GM23248 (cell line): ENCODE measurements around the gene CEP63. TPM values are rescaled to one million over a fixed set of nuclear protein-coding genes. Genes with fewer than 3 reads are reported as not detected.

Experiments used
- DNase-seq: peaks from one replicate; pipeline ENCODE4 v3.0.0-alpha.2; 2015
- H2AFZ ChIP-seq: fragments of 200-600 bp; sonication (generic); 2 replicates; pipeline ENCODE4 v1.6.1; 2016; ENCODE audit warnings: antibody characterized with exemption
- H3F3A ChIP-seq: fragments of 200-600 bp; sonication (generic); 2 replicates; pipeline ENCODE4 v1.6.1; 2016; ENCODE audit warnings: mild to moderate bottlenecking, antibody characterized with exemption, mixed run types; ENCODE audit not compliant: insufficient read depth
- H3K27ac ChIP-seq: fragments of 200-600 bp; sonication (generic); 2 replicates; pipeline ENCODE4 v1.5.1; 2016; ENCODE audit warnings: mild to moderate bottlenecking
- H3K27me3 ChIP-seq: fragments of 200-600 bp; sonication (generic); replicated peaks from 2 replicates; pipeline ENCODE4 v1.6.1; 2016; ENCODE audit warnings: mild to moderate bottlenecking; ENCODE audit not compliant: insufficient read depth
- H3K36me3 ChIP-seq: fragments of 200-600 bp; sonication (generic); 2 replicates; pipeline ENCODE4 v1.6.1; 2016; ENCODE audit warnings: low read depth, mild to moderate bottlenecking
- H3K4me1 ChIP-seq: fragments of 200-600 bp; sonication (generic); 2 replicates; pipeline ENCODE4 v1.6.1; 2016; ENCODE audit warnings: mild to moderate bottlenecking; ENCODE audit not compliant: insufficient read depth
- H3K4me2 ChIP-seq: fragments of 200-600 bp; sonication (generic); one replicate; pipeline ENCODE4 v1.6.1; 2016; ENCODE audit warnings: mild to moderate bottlenecking; ENCODE audit not compliant: unreplicated experiment
- H3K4me3 ChIP-seq: fragments of 200-600 bp; sonication (generic); 2 replicates; pipeline ENCODE4 v1.5.1; 2016; ENCODE audit warnings: mild to moderate bottlenecking
- H3K79me2 ChIP-seq: fragments of 200-600 bp; sonication (generic); 2 replicates; pipeline ENCODE4 v1.6.1; 2016; ENCODE audit warnings: mild to moderate bottlenecking; ENCODE audit not compliant: insufficient read depth
- H3K9ac ChIP-seq: fragments of 200-600 bp; sonication (generic); 2 replicates; pipeline ENCODE4 v1.6.1; 2016; ENCODE audit warnings: mild to moderate bottlenecking
- H3K9me2 ChIP-seq: fragments of 200-600 bp; sonication (generic); 2 replicates; pipeline ENCODE4 v1.6.1; 2016; ENCODE audit warnings: mixed run types, mild to moderate bottlenecking, moderate library complexity; ENCODE audit not compliant: insufficient read depth
- H3K9me3 ChIP-seq: fragments of 200-600 bp; sonication (generic); one replicate; pipeline ENCODE4 v1.6.1; 2017; ENCODE audit warnings: low read depth
- H4K20me1 ChIP-seq: fragments of 200-600 bp; sonication (generic); 2 replicates; pipeline ENCODE4 v1.6.0; 2016; ENCODE audit not compliant: insufficient read depth
- EZH2 ChIP-seq: fragments of 200-600 bp; sonication (generic); IDR thresholded peaks from 2 replicates; pipeline ENCODE4 v1.6.1; 2018; ENCODE audit warnings: antibody characterized with exemption, mild to moderate bottlenecking; ENCODE audit not compliant: insufficient read depth, poor library complexity, severe bottlenecking
- EZH2phosphoT487 ChIP-seq: fragments of 200-600 bp; sonication (generic); IDR thresholded peaks from 2 replicates; pipeline ENCODE4 v1.6.1; 2018; ENCODE audit warnings: antibody characterized with exemption, moderate library complexity, mild to moderate bottlenecking, low read depth; ENCODE audit not compliant: insufficient read depth
- WGBS, 2 experiments: methylation state at CpG; one replicate each; pipeline ENCODE4 v1.1.6; 2015 to 2017; ENCODE audit warnings: low lambda C conversion rate in 2 of 2, low coverage in 1 of 2; ENCODE audit errors: missing lambda C conversion rate in 2 of 2; 5-methylcytosine and 5-hydroxymethylcytosine counted together
- in situ Hi-C: fragments of 300-500 bp; cut with MboI; formaldehyde crosslinking; loops from 2 replicates; pipeline ENCODE4 v1.15.0; 2020
- polyA plus RNA-seq: library from polyadenylated mRNA; unstranded; fragments of >200 nt; fragmentation: Nextera tagmentation; extraction: Ambion mirVana; gene quantifications from 2 replicates; pipeline ENCODE4 v1.2.1, GENCODE V29; 2016
- total RNA-seq: library from RNA; depleted of rRNA; stranded (reverse); fragments of >200 nt; shearing (Covaris generic); gene quantifications from 2 replicates; pipeline ENCODE4 v1.2.3, GENCODE V29; 2014

Gene CEP63
- total and polyA plus RNA-seq, 2 experiments from 2014 or later = 21.0 to 29.7 TPM

GRCh38 chr3:134525293-134525692 is 39.4 kb downstream of the CEP63 start:
- Histone ChIP-seq H2AFZ (no peak overlapping the region), H3K4me3 (no peak overlapping the region), H3K9ac (no peak overlapping the region), H3K9me2 (no peaks in the 10 kb centered on the region), H3K27me3 (no peaks in the 10 kb centered on the region), H3K36me3 (no peaks in the 10 kb centered on the region), H3K79me2 (peaks cover 55% of the 10 kb centered on the region), H3K4me2 (no peak overlapping the region), H3K4me1 (no peaks in the 10 kb centered on the region), H3K9me3 (no peaks in the 10 kb centered on the region), H4K20me1 (no peaks in the 10 kb centered on the region), H3K27ac (no peak overlapping the region), H3F3A (no peaks in the 10 kb centered on the region)
- TF ChIP-seq EZH2 (no peak), EZH2phosphoT487 (no peak)
- in situ Hi-C loops = no loop called here
- DNase-seq = no peak

GRCh38 chr3:134526319-134526718 is 40.5 kb downstream of the CEP63 start:
- no peaks in the 10 kb centered on the region for H4K20me1 ChIP-seq
- no peaks in the 10 kb centered on the region for H3K4me1 ChIP-seq
- H3K79me2 ChIP-seq = peaks cover 53% of the 10 kb centered on the region
- no peak overlapping the region for H3K4me3 ChIP-seq
- H3K9ac ChIP-seq = no peak overlapping the region
- H2AFZ ChIP-seq = no peak overlapping the region
- no peak overlapping the region for H3K27ac ChIP-seq
- no peaks in the 10 kb centered on the region for H3F3A ChIP-seq
- in situ Hi-C loops = no loop called here
- DNase-seq = no peak
- no peak overlapping the region for H3K4me2 ChIP-seq
- 95 to 100% methylated on average over 1 of the region's 1 CpG for WGBS, 2 experiments
- no peaks in the 10 kb centered on the region for H3K36me3 ChIP-seq
- no peak for TF ChIP-seq EZH2
- no peak for TF ChIP-seq EZH2phosphoT487
- H3K27me3 ChIP-seq = no peaks in the 10 kb centered on the region
- H3K9me2 ChIP-seq = no peaks in the 10 kb centered on the region
- H3K9me3 ChIP-seq = no peaks in the 10 kb centered on the region

- no peak for TF ChIP-seq EZH2
- peak; percentile 15 for DNase-seq
- H3K27ac ChIP-seq = no peak overlapping the region
- H3K9me3 ChIP-seq = no peaks in the 10 kb centered on the region
- no peaks in the 10 kb centered on the region for H3F3A ChIP-seq
- in situ Hi-C loops = no loop called here
- H3K4me3 ChIP-seq = no peak overlapping the region
- no peaks in the 10 kb centered on the region for H3K36me3 ChIP-seq
- no peak overlapping the region for H3K4me2 ChIP-seq
- H3K79me2 ChIP-seq = peaks cover 48% of the 10 kb centered on the region
- no peak overlapping the region for H2AFZ ChIP-seq
- H3K9me2 ChIP-seq = no peaks in the 10 kb centered on the region
- WGBS, 2 experiments = 96 to 98% methylated on average over 4 of the region's 4 CpGs
- no peak overlapping the region for H3K9ac ChIP-seq
- H3K27me3 ChIP-seq = no peaks in the 10 kb centered on the region
- no peaks in the 10 kb centered on the region for H3K4me1 ChIP-seq
- no peaks in the 10 kb centered on the region for H4K20me1 ChIP-seq
Observed at GRCh38 chr3:134527037-134527436, 41.2 kb downstream of the CEP63 start.

GRCh38 chr3:134527538-134528186 is 41.8 kb downstream of the CEP63 start:
- H3K4me1 ChIP-seq = no peaks in the 10 kb centered on the region
- DNase-seq = no peak
- H3K9ac ChIP-seq = no peak overlapping the region
- H3K27me3 ChIP-seq = no peaks in the 10 kb centered on the region
- 95 to 97% methylated on average over 7 of the region's 7 CpGs for WGBS, 2 experiments
- in situ Hi-C loops = no loop called here
- no peak for TF ChIP-seq EZH2phosphoT487
- no peak for TF ChIP-seq EZH2
- H2AFZ ChIP-seq = no peak overlapping the region
- no peaks in the 10 kb centered on the region for H4K20me1 ChIP-seq
- H3K4me2 ChIP-seq = no peak overlapping the region
- H3K9me2 ChIP-seq = no peaks in the 10 kb centered on the region
- H3F3A ChIP-seq = no peaks in the 10 kb centered on the region
- no peak overlapping the region for H3K4me3 ChIP-seq
- no peaks in the 10 kb centered on the region for H3K36me3 ChIP-seq
- H3K9me3 ChIP-seq = no peaks in the 10 kb centered on the region
- H3K27ac ChIP-seq = no peak overlapping the region
- H3K79me2 ChIP-seq = peaks cover 41% of the 10 kb centered on the region

GRCh38 chr3:134533493-134533892 is 47.6 kb downstream of the CEP63 start:
- in situ Hi-C loops = no loop called here
- Histone ChIP-seq H2AFZ (no peak overlapping the region), H3K9me3 (no peaks in the 10 kb centered on the region), H3K4me3 (no peak overlapping the region), H3K36me3 (0 out of 2 replicates have a peak, but pooled peaks cover 3% of the 10 kb centered on the region), H3K9me2 (no peaks in the 10 kb centered on the region), H3K79me2 (no peaks in the 10 kb centered on the region), H3K9ac (no peak overlapping the region), H4K20me1 (no peaks in the 10 kb centered on the region), H3K27me3 (no peaks in the 10 kb centered on the region), H3F3A (no peaks in the 10 kb centered on the region), H3K4me2 (no peak overlapping the region), H3K27ac (no peak overlapping the region), H3K4me1 (no peaks in the 10 kb centered on the region)
- 94 to 95% methylated on average over 1 of the region's 1 CpG for WGBS, 2 experiments
- TF ChIP-seq EZH2phosphoT487 (no peak), EZH2 (no peak)
- no peak for DNase-seq
